DOHH2 (cell line): ENCODE results near the gene KCNH1.

ENCODE experiments used
- H3F3A ChIP-seq: fragments of 200-600 bp; sonication (generic), shearing (Covaris generic); 2 replicates; pipeline ENCODE4 v1.6.0; 2016; ENCODE audit warnings: antibody characterized with exemption, mild to moderate bottlenecking; ENCODE audit not compliant: control insufficient read depth, insufficient read depth
- H3K27ac ChIP-seq: fragments of 200-600 bp; sonication (generic); 2 replicates; pipeline ENCODE4 v1.5.1; 2014; ENCODE audit warnings: low read depth, mild to moderate bottlenecking, low read length, moderate library complexity
- H3K27me3 ChIP-seq: fragments of 200-600 bp; sonication (generic); 2 replicates; pipeline ENCODE4 v1.6.1; 2014; ENCODE audit warnings: mild to moderate bottlenecking, low read length, mixed read lengths; ENCODE audit not compliant: control insufficient read depth
- H3K36me3 ChIP-seq: fragments of 200-600 bp; sonication (generic); 2 replicates; pipeline ENCODE4 v1.6.1; 2014; ENCODE audit warnings: mild to moderate bottlenecking, low read length, moderate library complexity, mixed read lengths; ENCODE audit not compliant: control insufficient read depth
- H3K4me1 ChIP-seq: fragments of 200-600 bp; sonication (generic); 2 replicates; pipeline ENCODE4 v1.6.1; 2014; ENCODE audit warnings: mild to moderate bottlenecking, low read length, mixed read lengths; ENCODE audit not compliant: control insufficient read depth
- H3K4me2 ChIP-seq: fragments of 200-600 bp; sonication (generic); 2 replicates; pipeline ENCODE4 v1.6.0; 2014; ENCODE audit warnings: mild to moderate bottlenecking, low read length, moderate library complexity
- H3K4me3 ChIP-seq: fragments of 200-600 bp; sonication (generic); 2 replicates; pipeline ENCODE4 v1.5.1; 2014; ENCODE audit warnings: mild to moderate bottlenecking, low read length, mixed read lengths
- H3K79me2 ChIP-seq: fragments of 200-600 bp; sonication (generic); 2 replicates; pipeline ENCODE4 v1.6.1; 2014; ENCODE audit warnings: mild to moderate bottlenecking, low read length, mixed read lengths; ENCODE audit not compliant: control insufficient read depth
- H3K9me2 ChIP-seq: fragments of 200-600 bp; sonication (generic); replicated peaks from 2 replicates; pipeline ENCODE4 v1.6.1; 2014; ENCODE audit warnings: mild to moderate bottlenecking, low read length, mixed read lengths; ENCODE audit not compliant: control insufficient read depth
- H3K9me3 ChIP-seq: fragments of 200-600 bp; sonication (generic); 2 replicates; pipeline ENCODE4 v1.6.1; 2014; ENCODE audit warnings: antibody characterized with exemption, low read length, mixed read lengths; ENCODE audit not compliant: control insufficient read depth, insufficient read depth
- H4K20me1 ChIP-seq: fragments of 200-600 bp; sonication (generic); 2 replicates; pipeline ENCODE4 v1.6.0; 2014; ENCODE audit warnings: low read depth, mild to moderate bottlenecking, antibody characterized with exemption, low read length, moderate library complexity; ENCODE audit not compliant: control insufficient read depth, insufficient read depth
- EZH2phosphoT487 ChIP-seq: fragments of 200-600 bp; sonication (generic); IDR thresholded peaks from 2 replicates; pipeline ENCODE4 v1.6.1; 2017; ENCODE audit warnings: borderline replicate concordance, mild to moderate bottlenecking, antibody characterized with exemption, low read length, moderate library complexity, mixed read lengths
- TF ChIP-seq, protein P1 (sequence below): fragments of 200-600 bp; sonication (generic); IDR thresholded peaks from one replicate; pipeline ENCODE4 v1.5.1; 2014; ENCODE audit warnings: antibody characterized with exemption, mild to moderate bottlenecking, low read depth, low read length; ENCODE audit not compliant: poor library complexity, severe bottlenecking

Gene KCNH1

DNA sequence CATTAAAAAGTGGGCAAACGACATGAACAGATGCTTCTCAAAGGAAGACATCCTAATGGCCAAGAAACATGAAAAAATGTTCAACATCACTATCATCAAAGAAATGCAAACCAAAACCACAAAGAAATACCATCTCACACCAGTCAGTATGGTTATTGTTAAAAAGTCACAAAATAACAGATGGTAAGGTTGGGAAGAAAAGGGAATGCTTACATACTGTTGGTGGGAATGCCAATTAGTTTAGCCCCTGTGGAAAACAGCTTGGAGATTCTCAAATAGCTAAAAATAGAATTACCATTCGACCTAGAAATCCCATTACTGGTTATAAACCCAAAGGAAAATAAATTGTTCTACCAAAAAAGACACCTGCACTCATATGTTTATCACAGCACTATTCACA is 369.4 kb downstream of the KCNH1 start:
- no peaks in the 10 kb centered on the region for H3K4me1 ChIP-seq
- H4K20me1 ChIP-seq = no peaks in the 10 kb centered on the region
- H3K27me3 ChIP-seq = no peaks in the 10 kb centered on the region
- no peak overlapping the region for H3K4me3 ChIP-seq
- H3K9me2 ChIP-seq = no peaks in the 10 kb centered on the region
- no peak overlapping the region for H3K4me2 ChIP-seq
- H3F3A ChIP-seq = no peaks in the 10 kb centered on the region
- no peak for TF ChIP-seq EZH2phosphoT487
- TF ChIP-seq, protein P1, sequence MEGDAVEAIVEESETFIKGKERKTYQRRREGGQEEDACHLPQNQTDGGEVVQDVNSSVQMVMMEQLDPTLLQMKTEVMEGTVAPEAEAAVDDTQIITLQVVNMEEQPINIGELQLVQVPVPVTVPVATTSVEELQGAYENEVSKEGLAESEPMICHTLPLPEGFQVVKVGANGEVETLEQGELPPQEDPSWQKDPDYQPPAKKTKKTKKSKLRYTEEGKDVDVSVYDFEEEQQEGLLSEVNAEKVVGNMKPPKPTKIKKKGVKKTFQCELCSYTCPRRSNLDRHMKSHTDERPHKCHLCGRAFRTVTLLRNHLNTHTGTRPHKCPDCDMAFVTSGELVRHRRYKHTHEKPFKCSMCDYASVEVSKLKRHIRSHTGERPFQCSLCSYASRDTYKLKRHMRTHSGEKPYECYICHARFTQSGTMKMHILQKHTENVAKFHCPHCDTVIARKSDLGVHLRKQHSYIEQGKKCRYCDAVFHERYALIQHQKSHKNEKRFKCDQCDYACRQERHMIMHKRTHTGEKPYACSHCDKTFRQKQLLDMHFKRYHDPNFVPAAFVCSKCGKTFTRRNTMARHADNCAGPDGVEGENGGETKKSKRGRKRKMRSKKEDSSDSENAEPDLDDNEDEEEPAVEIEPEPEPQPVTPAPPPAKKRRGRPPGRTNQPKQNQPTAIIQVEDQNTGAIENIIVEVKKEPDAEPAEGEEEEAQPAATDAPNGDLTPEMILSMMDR = no peak
- no peak overlapping the region for H3K27ac ChIP-seq
- no peaks in the 10 kb centered on the region for H3K79me2 ChIP-seq
- H3K9me3 ChIP-seq = no peaks in the 10 kb centered on the region
- no peaks in the 10 kb centered on the region for H3K36me3 ChIP-seq

DNA sequence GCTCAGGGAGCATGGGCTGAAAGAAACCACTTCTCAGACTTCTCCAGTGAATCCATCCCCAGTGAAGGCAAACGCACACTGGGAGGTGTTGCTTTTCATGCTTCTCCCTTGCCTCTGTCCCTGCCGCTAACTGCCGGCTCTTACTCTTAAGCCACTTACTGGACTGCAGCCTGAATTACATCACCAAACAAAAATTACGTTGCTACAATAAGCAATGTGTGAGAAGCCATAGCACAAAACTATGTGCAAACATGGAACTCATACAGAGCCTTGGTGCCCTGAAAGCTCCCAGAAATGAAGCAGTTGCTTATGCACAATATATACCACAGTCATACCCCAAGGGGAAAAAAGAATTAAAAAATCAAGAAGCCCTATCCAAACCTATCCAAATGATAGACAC is 375.2 kb downstream of the KCNH1 start:
- H3K4me2 ChIP-seq = no peak overlapping the region
- no peaks in the 10 kb centered on the region for H3K4me1 ChIP-seq
- no peaks in the 10 kb centered on the region for H3K79me2 ChIP-seq
- H3K27me3 ChIP-seq = no peaks in the 10 kb centered on the region
- no peaks in the 10 kb centered on the region for H3K9me3 ChIP-seq
- H3K9me2 ChIP-seq = no peaks in the 10 kb centered on the region
- no peaks in the 10 kb centered on the region for H4K20me1 ChIP-seq
- TF ChIP-seq, protein P1 = no peak
- TF ChIP-seq EZH2phosphoT487 = no peak
- no peak overlapping the region for H3K4me3 ChIP-seq
- no peaks in the 10 kb centered on the region for H3K36me3 ChIP-seq
- H3K27ac ChIP-seq = no peak overlapping the region
- H3F3A ChIP-seq = no peaks in the 10 kb centered on the region

DNA sequence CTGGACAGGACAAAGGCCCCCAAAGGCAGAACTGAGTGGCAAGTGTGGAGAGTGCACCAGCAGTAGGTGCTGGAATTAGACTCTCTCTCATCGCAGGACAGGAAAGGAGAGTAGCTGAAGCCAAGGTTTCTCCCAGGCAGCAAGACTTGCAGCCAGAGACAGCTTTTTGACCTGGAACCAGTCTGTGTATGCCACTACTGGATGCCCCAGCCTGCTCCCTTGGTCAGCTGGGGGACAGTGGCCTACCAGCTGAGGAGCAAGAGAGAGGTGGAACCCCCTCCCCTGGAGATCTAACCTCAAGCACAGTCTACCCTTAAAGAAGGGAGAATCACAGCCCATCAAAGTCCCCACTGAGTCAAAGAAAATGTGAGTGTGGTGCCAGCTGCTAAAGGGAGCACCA is 375.7 kb downstream of the KCNH1 start:
- H3K4me3 ChIP-seq = no peak overlapping the region
- H3K36me3 ChIP-seq = no peaks in the 10 kb centered on the region
- no peak overlapping the region for H3K27ac ChIP-seq
- H3K9me2 ChIP-seq = no peaks in the 10 kb centered on the region
- no peaks in the 10 kb centered on the region for H4K20me1 ChIP-seq
- H3K9me3 ChIP-seq = no peaks in the 10 kb centered on the region
- H3K4me1 ChIP-seq = no peaks in the 10 kb centered on the region
- H3F3A ChIP-seq = no peaks in the 10 kb centered on the region
- H3K79me2 ChIP-seq = no peaks in the 10 kb centered on the region
- no peaks in the 10 kb centered on the region for H3K27me3 ChIP-seq
- H3K4me2 ChIP-seq = no peak overlapping the region
- TF ChIP-seq EZH2phosphoT487 = no peak

DNA sequence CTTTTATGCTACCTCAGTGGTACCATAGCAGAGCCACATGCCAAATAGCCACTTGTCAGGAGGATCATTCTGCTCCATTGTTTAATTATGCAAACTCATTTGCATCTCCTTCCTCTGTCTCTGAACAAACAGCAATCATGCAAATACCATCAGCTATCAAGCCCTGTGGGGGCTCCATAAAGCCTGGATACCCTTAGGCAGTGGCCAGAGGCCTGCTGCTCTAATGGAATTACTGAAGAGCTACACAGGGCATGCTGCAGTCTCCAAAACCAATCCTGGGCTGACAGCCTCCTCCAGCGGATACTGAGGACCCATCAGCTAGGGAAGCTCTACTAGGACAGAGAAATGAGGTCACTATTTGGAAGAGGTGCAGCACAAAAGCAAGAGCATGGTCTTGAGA is 376.3 kb downstream of the KCNH1 start:
- H3K36me3 ChIP-seq = no peaks in the 10 kb centered on the region
- no peak overlapping the region for H3K27ac ChIP-seq
- no peaks in the 10 kb centered on the region for H3K27me3 ChIP-seq
- H3F3A ChIP-seq = no peaks in the 10 kb centered on the region
- no peak overlapping the region for H3K4me3 ChIP-seq
- H3K79me2 ChIP-seq = no peaks in the 10 kb centered on the region
- no peaks in the 10 kb centered on the region for H3K4me1 ChIP-seq
- no peaks in the 10 kb centered on the region for H3K9me3 ChIP-seq
- H4K20me1 ChIP-seq = no peaks in the 10 kb centered on the region
- H3K9me2 ChIP-seq = no peaks in the 10 kb centered on the region
- TF ChIP-seq, protein P1 = no peak
- no peak for TF ChIP-seq EZH2phosphoT487
- H3K4me2 ChIP-seq = no peak overlapping the region
